GM19193 (cell line): ENCODE results near the gene ANKS4B.

Source experiments
- POLR2A ChIP-seq: IDR thresholded peaks from 4 replicates; pipeline ENCODE4 v1.6.1; 2011; ENCODE audit not compliant: insufficient read depth, insufficient read length; ENCODE audit errors: extremely low read depth

ANKS4B gene

DNA sequence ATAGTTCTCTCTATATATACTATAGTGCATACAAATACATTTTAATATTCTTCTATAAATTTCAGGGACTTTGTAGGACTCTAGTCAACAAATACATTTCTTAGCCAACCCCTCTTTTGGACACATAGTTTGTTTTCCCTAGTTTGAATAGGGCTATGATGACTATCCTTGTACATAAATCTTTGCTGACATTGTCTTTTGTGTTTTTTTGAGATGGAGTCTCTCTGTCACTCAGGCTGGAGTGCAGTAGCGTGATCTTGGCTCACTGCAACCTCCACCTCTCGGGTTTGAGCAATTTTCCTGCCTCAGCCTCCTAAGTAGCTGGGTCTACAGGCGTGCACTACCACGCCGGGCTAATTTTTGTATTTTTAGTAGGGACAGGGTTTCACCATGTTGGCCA, 3.3 kb downstream of the ANKS4B start:
- no peak for TF ChIP-seq POLR2A

DNA sequence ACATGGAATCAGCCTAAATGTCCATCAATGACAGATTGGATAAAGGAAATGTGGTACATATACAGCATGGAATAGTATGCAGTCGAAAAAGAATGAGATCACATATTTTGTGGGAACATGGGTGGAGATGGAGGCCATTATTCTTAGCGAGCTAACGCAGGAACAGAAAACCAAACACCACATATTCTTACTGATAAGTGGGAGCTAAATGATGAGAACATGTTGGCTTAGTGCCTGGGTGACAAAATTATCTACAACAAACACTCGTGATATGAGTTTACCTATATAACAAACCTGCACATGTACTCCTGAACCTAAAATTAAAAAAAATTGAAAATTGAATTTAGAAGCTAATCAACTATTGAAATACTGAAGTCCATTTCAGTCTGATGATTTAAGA, 6.1 kb downstream of the ANKS4B start:
- TF ChIP-seq POLR2A = no peak

DNA sequence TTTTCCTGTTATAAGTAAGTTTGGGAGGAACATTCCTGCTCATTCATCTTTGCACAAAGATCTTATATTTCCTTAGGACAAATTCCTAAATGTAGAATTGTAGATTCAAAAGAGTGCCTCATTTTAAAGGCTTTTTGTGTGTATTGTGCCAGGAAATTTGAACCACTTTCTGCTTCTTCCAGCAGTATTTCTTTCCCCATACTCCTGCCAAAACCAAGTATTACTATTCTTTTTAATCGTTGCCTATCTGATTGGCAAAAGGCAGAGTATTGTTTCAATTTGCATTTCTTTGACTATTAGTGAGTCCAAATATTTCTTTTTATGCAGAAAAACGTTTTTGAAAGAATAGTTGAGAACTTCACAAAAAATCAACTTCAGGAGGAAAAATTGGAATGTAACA, 9.3 kb downstream of the ANKS4B start:
- no peak for TF ChIP-seq POLR2A

DNA sequence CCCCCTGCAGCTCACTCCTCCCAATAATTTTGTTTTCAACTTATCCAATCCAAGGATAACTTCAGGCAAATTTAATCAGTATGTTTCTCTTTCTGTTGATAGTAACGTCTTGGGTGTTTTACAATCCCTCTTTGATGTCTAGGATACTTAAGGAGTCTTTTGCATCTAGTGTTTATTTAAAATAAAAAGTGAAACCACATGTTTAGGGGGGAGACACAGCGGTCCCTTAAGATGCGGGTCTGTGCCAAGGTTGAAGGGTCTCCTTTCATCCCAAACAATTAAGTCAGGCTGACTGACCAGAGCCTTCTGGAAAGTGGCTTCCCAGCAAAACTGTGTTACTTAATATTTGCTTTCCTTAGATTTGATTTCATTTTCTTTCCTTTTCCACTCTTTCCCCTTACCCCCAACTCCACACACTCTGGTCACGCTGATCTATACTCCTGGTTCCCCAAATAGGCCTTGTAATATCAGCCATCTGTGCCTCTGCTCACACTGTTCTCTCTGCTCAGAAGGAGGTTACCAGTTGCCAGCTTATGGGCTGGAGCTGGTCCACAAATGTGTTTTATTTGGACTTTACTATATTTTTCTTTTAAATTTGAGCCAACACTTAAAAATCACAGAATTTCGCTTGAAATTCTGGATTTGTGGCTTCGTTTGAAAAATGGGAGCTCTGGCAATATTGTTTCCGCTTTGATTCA, 11.2 kb downstream of the ANKS4B start:
- TF ChIP-seq POLR2A = no peak

DNA sequence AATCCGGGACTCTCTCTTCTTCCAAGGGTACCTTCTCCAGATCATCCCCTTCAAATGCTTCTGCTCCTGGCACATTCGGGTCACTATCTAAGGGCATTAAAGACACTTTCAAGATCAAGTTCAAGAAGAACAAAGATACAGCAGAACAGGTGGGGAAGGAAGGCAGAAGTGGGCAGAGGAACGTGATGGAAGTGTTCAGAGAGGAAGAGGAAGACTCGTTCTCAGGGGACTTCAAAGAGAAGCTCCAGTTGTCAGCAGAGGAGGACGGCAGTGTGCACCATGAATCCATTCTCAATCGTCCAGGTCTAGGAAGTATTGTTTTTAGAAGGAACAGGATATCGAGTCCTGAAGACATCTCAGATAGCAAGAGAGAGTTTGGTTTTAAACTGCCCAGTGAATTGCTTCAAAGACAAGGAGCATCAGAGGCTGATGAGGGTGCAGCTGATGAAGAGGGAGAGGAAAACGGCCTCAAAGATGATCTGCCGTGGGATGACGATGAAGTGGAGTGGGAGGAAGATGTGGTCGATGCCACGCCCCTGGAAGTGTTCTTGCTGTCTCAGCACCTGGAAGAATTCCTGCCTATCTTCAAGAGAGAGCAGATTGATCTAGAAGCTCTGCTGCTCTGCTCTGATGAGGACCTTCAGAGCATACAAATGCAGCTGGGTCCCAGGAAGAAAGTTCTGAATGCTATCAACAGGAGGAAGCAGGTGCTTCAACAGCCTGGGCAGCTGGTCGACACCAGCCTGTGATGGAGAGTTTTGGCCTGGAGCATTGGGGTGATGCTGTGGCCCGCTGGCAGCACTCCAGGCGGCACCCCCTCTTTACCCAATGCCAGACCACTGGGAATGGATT, 16.8 kb downstream of the ANKS4B start:
- no peak for TF ChIP-seq POLR2A

DNA sequence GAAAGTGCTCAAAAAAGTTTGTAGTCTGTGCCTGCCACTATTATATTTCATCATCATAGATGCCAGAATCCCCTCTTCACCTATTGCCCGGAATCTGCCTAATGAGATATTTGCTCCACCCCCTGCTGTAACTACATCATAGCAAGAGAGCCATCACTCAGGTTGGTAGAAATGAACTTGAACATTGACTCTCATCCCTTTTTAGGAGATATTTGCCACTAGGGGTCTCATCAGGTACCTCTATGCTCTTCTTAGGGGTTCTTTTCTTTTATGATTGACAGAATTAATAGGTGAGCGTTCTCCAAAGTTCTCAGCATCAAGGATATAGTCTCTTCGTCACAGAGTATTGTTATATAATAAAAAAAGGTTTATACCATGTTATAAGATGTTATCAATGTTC, 20.0 kb downstream of the ANKS4B start:
- no peak for TF ChIP-seq POLR2A

DNA sequence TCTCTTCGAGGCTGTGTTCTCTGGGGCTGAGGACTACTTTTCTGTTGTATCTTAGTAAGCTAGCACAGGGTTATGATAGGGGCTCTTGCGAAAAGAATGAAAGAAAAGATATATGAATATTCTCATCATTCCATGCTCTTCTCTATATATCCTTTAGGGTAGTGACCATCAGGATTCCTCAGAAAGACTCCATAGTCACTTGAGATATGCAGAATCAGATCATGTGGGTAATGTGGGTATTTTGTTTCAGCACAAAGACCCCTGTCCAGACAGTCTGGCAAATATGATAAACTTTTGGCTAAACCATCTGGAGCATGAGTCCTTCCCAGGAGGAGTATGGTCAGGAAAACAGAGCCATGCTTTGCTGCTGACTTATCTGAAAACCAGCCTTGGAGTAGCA, 23.1 kb downstream of the ANKS4B start:
- TF ChIP-seq POLR2A = no peak

DNA sequence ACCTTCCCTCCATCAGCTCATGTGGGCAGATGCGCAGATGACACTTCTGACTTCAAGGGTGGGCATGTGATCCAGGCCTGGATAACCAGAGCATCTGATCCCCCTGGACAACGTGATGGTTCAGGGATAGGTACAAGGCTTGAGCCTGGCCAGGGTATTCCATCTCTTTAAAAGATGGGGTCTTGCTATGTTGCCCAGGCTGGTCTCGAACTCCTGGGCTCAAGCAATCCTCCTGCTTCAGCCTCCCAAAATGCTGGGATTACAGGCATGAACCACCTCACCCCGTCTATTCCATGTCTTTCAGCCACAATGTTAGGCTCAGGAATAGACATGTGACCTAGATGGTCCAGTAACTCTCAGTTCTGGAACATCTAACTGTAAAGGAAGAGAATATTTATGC, 23.8 kb downstream of the ANKS4B start:
- TF ChIP-seq POLR2A = no peak

DNA sequence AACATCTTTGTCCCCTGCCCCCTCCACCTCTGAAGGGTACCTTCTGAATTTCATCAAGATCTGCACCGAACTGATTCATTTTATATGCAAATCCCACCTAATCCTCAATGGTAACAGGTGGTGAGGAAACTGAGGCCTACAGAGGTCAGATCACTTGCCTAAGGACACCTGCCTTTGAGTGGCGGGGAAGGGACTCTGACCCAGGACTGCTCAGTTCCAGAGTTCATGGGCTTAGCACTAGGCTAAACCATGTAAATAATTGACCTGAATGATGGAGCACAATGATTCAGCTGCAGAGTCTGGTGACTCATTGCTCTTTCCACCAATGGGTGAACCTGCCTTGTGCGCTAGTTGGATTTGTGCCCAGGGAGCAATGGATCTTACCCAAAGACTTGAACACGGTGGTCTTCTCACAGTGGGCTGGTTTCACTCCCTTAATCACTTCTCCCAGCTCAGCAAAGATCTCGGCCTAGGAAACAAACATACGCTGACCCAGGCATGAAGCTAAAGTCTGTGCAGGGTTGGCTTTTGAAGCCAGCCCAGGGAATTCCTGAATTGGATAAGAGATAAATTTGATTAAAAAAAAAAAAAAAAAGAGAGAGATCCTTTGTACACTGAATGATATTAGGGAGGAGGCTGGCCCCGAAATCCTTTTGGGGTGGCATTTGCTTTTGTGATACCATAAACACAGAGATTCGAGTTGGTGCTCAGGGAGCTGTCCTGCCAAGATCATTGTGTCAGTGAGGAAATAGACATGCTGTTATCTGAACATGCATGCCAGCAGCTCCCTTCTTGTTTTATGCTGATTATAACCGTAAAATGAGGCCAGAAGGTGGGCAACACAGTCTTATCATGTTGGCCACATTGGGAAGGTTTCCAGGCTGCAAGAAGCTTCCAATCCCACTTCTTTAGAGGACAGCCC, 27.6 kb downstream of the ANKS4B start:
- TF ChIP-seq POLR2A = no peak

DNA sequence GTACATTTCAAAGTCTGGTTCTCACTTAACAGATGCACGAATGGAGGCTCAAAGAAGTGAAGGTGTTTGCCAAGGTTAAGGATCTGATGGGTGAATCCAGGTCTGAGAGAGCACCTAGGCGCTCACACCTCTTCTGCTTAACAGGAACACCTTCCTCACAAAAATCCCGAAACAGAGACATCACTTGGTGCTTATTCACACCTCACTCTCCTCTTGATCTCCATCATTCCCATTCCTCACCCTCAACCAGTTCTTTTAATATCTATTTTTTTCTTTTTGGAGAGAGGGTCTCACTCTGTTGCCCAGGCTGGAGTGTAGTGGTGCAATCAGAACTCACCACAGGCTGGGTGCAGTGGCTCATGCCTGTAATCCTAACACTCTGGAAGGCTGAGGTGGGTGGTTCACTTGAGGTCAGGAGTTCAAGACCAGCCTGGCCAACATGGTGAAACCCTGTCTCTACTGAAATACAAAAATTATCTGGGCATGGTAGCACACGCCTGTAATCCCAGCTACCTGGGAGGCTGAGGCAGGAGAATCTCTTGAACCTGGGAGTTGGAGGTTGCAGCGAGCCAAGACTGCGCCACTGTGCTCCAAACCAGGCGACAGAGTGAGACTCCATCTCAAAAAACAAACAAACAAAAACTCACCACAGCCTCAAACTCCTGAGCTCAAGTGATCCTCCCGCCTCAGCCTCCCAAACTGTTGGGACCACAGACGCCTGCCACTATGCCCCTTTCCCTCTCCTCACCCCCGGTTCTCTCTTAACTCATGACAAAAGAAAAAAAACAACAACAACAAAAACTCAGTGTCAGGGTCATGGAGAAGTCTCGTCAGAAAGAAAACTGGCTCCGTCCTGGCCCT, 29.5 kb downstream of the ANKS4B start:
- TF ChIP-seq POLR2A = no peak

DNA sequence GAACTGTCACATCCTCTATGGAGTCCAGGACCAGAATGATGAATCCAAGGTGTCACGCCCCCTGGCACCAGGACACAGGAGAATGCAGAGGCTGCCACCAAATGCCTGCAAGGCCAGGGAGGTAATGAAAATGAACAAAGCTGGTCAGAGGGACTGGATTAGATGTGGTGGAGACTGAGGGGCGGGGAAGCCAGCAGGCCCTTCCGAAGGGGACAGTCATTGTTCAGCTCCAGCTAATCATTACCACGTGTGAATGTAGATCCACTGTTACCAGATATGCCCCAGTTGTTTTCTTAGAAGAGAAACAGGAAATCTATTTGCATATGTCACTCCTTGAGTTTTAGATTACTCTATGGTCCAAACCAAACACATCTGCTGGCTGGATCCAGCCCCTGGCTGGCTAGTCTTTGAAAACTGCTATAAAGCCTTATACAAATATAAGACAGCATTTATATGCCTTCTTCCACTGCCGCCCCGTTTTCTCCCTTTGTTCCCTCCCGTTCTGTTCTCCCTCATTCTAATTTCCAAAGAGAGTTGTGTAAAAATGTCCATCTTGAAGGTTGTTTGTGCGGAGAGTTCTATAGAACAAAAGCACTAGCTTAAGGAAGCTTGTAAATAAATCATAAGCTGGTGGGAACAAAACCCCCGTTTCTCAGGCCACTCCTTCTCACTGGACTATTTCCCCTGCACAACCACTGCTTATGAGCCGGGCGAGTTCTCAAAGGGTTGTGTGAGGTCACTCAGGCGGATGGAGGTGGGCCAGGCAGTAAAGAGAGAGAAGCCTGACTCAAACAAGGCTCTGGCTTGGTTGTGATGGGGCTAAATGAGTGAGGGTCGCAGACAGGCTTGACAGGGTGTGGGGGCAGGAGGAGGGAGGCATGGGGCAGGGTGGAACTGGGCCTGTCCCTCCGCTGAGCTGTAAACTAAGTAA, 30.4 kb downstream of the ANKS4B start:
- peak; percentile 37 for TF ChIP-seq POLR2A

DNA sequence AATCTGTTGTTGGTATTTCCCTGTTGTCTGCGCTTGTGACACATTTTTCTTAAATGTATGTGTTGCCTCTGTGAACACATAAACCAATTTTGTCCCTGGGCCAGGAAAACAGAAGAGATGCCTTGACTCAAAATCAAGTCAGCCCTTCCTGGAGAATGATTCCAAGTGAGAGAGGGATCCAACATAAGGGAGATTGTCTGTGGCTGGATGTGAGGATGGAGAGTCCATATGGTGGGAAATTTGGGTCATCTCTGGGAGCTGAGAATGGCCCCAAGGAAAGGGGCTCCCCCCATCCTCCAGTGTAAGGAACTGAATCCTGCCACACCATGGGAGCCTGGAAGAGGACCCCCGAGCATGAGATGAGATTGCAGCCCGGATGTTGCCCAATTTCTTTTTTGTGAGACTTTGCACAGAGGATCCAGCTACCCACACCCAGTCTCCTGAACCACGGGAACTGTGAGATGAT, 31.1 kb downstream of the ANKS4B start:
- TF ChIP-seq POLR2A = no peak
